H1 (cell line): ENCODE data around the gene S100PBP. TPM values are rescaled to one million over a fixed set of nuclear protein-coding genes. Genes with fewer than 3 reads are reported as not detected.

Experiments
- CTCF ChIA-PET: fragments of 300-600 bp; sonication (Branson Sonifier 250); formaldehyde crosslinking; loops from one replicate; lab custom pipeline; 2021; ENCODE audit not compliant: partially characterized antibody; lab: Charles Lee
- POLR2A ChIA-PET: fragments of 300-600 bp; sonication (Branson Sonifier 250); formaldehyde crosslinking; loops from one replicate; lab custom pipeline; 2021; ENCODE audit warnings: inconsistent platforms; ENCODE audit not compliant: partially characterized antibody; lab: Charles Lee
- DNase-seq, 2 experiments: peaks; one replicate each; pipeline versions ENCODE4 v3.0.0 to v3.0.0-alpha.2; 2010 to 2022; ENCODE audit warnings: low spot score in 2 of 2, low read depth in 1 of 2, mixed read lengths in 1 of 2
- FAIRE-seq: peaks from 2 replicates; lab custom pipeline; 2011; peaks lifted over from hg19 to GRCh38; lab: Jason Lieb, UNC
- H2AFZ ChIP-seq: 2 replicates; pipeline ENCODE4 v1.8.1; 2012; ENCODE audit warnings: low read length, inconsistent platforms
- H2AK5ac ChIP-seq: 2 replicates; pipeline ENCODE4 v1.6.1; 2013; ENCODE audit warnings: low read depth, low read length
- H2BK120ac ChIP-seq: replicated peaks from 2 replicates; pipeline ENCODE3; 2013; ENCODE audit warnings: low read depth, low read length, inconsistent platforms
- H2BK12ac ChIP-seq: 2 replicates; pipeline ENCODE4 v1.6.1; 2013; ENCODE audit warnings: low read depth, low read length
- H2BK15ac ChIP-seq: 2 replicates; pipeline ENCODE4 v1.6.1; 2013; ENCODE audit warnings: low read length
- H2BK20ac ChIP-seq: 2 replicates; pipeline ENCODE4 v1.6.1; 2013; ENCODE audit warnings: low read length
- H2BK5ac ChIP-seq: 2 replicates; pipeline ENCODE4 v1.6.1; 2013; ENCODE audit warnings: low read depth, low read length
- H3K14ac ChIP-seq: 2 replicates; pipeline ENCODE4 v1.6.1; 2013; ENCODE audit warnings: inconsistent platforms; ENCODE audit not compliant: insufficient read length
- H3K18ac ChIP-seq: 2 replicates; pipeline ENCODE4 v1.6.1; 2013; ENCODE audit warnings: low read length; ENCODE audit errors: extremely low read depth
- H3K23ac ChIP-seq: 2 replicates; pipeline ENCODE4 v1.6.1; 2013; ENCODE audit warnings: inconsistent platforms; ENCODE audit not compliant: insufficient read length
- H3K23me2 ChIP-seq: 2 replicates; pipeline ENCODE4 v1.6.1; 2013; ENCODE audit warnings: low read depth, low read length
- H3K27ac ChIP-seq: 2 replicates; pipeline ENCODE4 v1.6.1; 2011; ENCODE audit warnings: low read depth, low read length, inconsistent platforms
- H3K27me3 ChIP-seq, 4 experiments: replicated peaks in 1 of 4; 1 replicate in 1 of 4; 2 replicates in 3 of 4; pipeline versions ENCODE4 v1.6.1 to v1.8.1; 2011 to 2013; ENCODE audit warnings: low read length in 3 of 4, mild to moderate bottlenecking in 3 of 4, inconsistent platforms in 2 of 4, mixed read lengths in 2 of 4, moderate library complexity in 1 of 4; ENCODE audit not compliant: control insufficient read depth in 3 of 4, insufficient read depth in 3 of 4; ENCODE audit errors: extremely low read depth in 1 of 4
- H3K36me3 ChIP-seq, 4 experiments: 2 replicates each; pipeline versions ENCODE4 v1.6.1 to v1.8.1; 2011 to 2013; ENCODE audit warnings: mild to moderate bottlenecking in 4 of 4, low read length in 3 of 4, moderate library complexity in 2 of 4, control low read depth in 1 of 4, inconsistent platforms in 1 of 4; ENCODE audit not compliant: insufficient read depth in 4 of 4, control insufficient read depth in 2 of 4
- H3K4ac ChIP-seq: replicated peaks from 2 replicates; pipeline ENCODE3; 2013; ENCODE audit warnings: low read length, low read depth, mixed read lengths, inconsistent platforms; ENCODE audit not compliant: insufficient read length
- H3K4me1 ChIP-seq, 4 experiments: replicated peaks in 1 of 4; 1 replicate in 1 of 4; 2 replicates in 3 of 4; pipeline versions ENCODE4 v1.6.1 to v1.8.1; 2011 to 2013; ENCODE audit warnings: low read length in 3 of 4, inconsistent platforms in 2 of 4, mixed read lengths in 1 of 4; ENCODE audit not compliant: insufficient read depth in 4 of 4, control insufficient read depth in 3 of 4
- H3K4me2 ChIP-seq, 2 experiments: 2 replicates each; pipeline versions ENCODE4 v1.6.1 to v1.8.1; 2011 to 2013; ENCODE audit warnings: low read depth in 2 of 2, low read length in 2 of 2, control low read depth in 1 of 2, inconsistent platforms in 1 of 2, mild to moderate bottlenecking in 1 of 2; ENCODE audit not compliant: insufficient read depth in 1 of 2
- H3K4me3 ChIP-seq, 4 experiments: fragments of 200-600, 300-600 bp in 1 of 4; sonication (generic), shearing (Covaris generic), sonication (Bioruptor Twin) in 1 of 4; 2 replicates each; pipeline versions ENCODE4 v1.5.1 to v1.8.1; 2011 to 2016; ENCODE audit warnings: low read length in 4 of 4, low read depth in 3 of 4, control low read depth in 2 of 4, inconsistent platforms in 2 of 4, mild to moderate bottlenecking in 2 of 4, mixed read lengths in 1 of 4, moderate library complexity in 1 of 4; ENCODE audit not compliant: insufficient read depth in 2 of 4; ENCODE audit errors: extremely low read depth in 1 of 4
- H3K56ac ChIP-seq: replicated peaks from 2 replicates; pipeline ENCODE3; 2013; ENCODE audit warnings: low read depth, mild to moderate bottlenecking, mixed read lengths, low read length, inconsistent platforms; ENCODE audit not compliant: insufficient read length
- H3K79me1 ChIP-seq: 2 replicates; pipeline ENCODE4 v1.6.1; 2013; ENCODE audit warnings: low read depth, low read length, control low read depth
- H3K79me2 ChIP-seq, 2 experiments: 2 replicates each; pipeline versions ENCODE4 v1.6.1 to v1.8.1; 2012 to 2013; ENCODE audit warnings: low read length in 2 of 2, mild to moderate bottlenecking in 2 of 2, inconsistent platforms in 1 of 2; ENCODE audit not compliant: insufficient read depth in 2 of 2, control insufficient read depth in 1 of 2
- H3K9ac ChIP-seq, 4 experiments: replicated peaks in 1 of 4; 1 replicate in 1 of 4; 2 replicates in 3 of 4; pipeline versions ENCODE4 v1.6.1 to v1.8.1; 2011 to 2013; ENCODE audit warnings: low read depth in 3 of 4, low read length in 3 of 4, control low read depth in 2 of 4, mild to moderate bottlenecking in 2 of 4, moderate library complexity in 2 of 4, inconsistent platforms in 1 of 4; ENCODE audit errors: extremely low read depth in 1 of 4
- H3K9me3 ChIP-seq, 2 experiments: 2 replicates each; pipeline versions ENCODE4 v1.6.1 to v1.8.1; 2012 to 2013; ENCODE audit warnings: mild to moderate bottlenecking in 2 of 2, moderate library complexity in 2 of 2, control low read depth in 1 of 2, inconsistent platforms in 1 of 2, low read depth in 1 of 2, low read length in 1 of 2, mixed read lengths in 1 of 2; ENCODE audit not compliant: insufficient read depth in 2 of 2
- H4K20me1 ChIP-seq, 2 experiments: replicated peaks in 1 of 2; 2 replicates each; pipeline versions ENCODE3 to v1.8.1; 2011 to 2013; ENCODE audit warnings: inconsistent platforms in 2 of 2, low read length in 2 of 2, mild to moderate bottlenecking in 1 of 2; ENCODE audit not compliant: insufficient read depth in 2 of 2, control insufficient read depth in 1 of 2
- H4K5ac ChIP-seq: 2 replicates; pipeline ENCODE4 v1.6.1; 2013; ENCODE audit warnings: low read length, low read depth, mixed read lengths, inconsistent platforms; ENCODE audit not compliant: insufficient read length
- H4K8ac ChIP-seq: 2 replicates; pipeline ENCODE4 v1.8.0; 2013; ENCODE audit warnings: mild to moderate bottlenecking, moderate library complexity, low read length, inconsistent platforms; ENCODE audit not compliant: insufficient read depth; ENCODE audit errors: extremely low read depth
- H4K91ac ChIP-seq: replicated peaks from 2 replicates; pipeline ENCODE3; 2013; ENCODE audit warnings: low read length, mixed read lengths, inconsistent platforms; ENCODE audit not compliant: insufficient read length
- ASH2L ChIP-seq: fragments of 200-600, 300-600 bp; sonication (generic); IDR thresholded peaks from one replicate; pipeline ENCODE4 v1.7.1; 2017; ENCODE audit warnings: low read length
- BRCA1 ChIP-seq: IDR thresholded peaks from 2 replicates; pipeline ENCODE4 v1.6.1; 2012; ENCODE audit warnings: low read depth, low read length, improper control_type of control experiment
- KDM4A ChIP-seq: IDR thresholded peaks from one replicate; pipeline ENCODE4 v1.7.1; 2012; ENCODE audit warnings: low read depth, mild to moderate bottlenecking, moderate library complexity, low read length, inconsistent platforms; ENCODE audit not compliant: severe bottlenecking
- SAP30 ChIP-seq: fragments of 300-600 bp; sonication (generic); IDR thresholded peaks from 2 replicates; pipeline ENCODE4 v1.7.1; 2012; ENCODE audit warnings: low read length, moderate library complexity, mild to moderate bottlenecking, inconsistent platforms; ENCODE audit not compliant: insufficient read depth, insufficient replicate concordance
- WGBS, 2 experiments: shearing (Covaris generic) in 1 of 2; methylation state at CpG; one replicate each; pipeline versions ENCODE4 v1.1.6 to v1.1.7; 2013 to 2015; ENCODE audit warnings: low lambda C conversion rate in 2 of 2, mixed read lengths in 2 of 2, inconsistent platforms in 1 of 2, low coverage in 1 of 2, missing lambda C conversion rate in 1 of 2; ENCODE audit not compliant: insufficient replicate concordance in 2 of 2, insufficient coverage in 1 of 2, insufficient read length in 1 of 2; ENCODE audit errors: extremely low coverage in 1 of 2, missing lambda C conversion rate in 1 of 2; 5-methylcytosine and 5-hydroxymethylcytosine counted together
- polyA plus RNA-seq, 7 experiments: library from polyadenylated mRNA; depleted of rRNA in 3 of 7; stranded (reverse) in 5 of 7; unstranded in 2 of 7; fragments of >200 nt in 5 of 7; fragments of 200-250 nt in 2 of 7; gene quantifications; 1 replicate in 5 of 7; 2 replicates in 1 of 7; 4 replicates in 1 of 7; pipeline versions ENCODE4 v1.2.1 to v1.2.3, GENCODE V29; 2011 to 2013; ENCODE audit warnings: missing spikeins in 2 of 7, mixed read lengths in 2 of 7
- total RNA-seq: library from RNA; stranded (reverse); fragmentation: NEBNext Ultra II Directional; extraction: Animal tissue kit (Norgen Biotek cat#: 25700); gene quantifications from 2 replicates; pipeline ENCODE4 v1.2.1, GENCODE V29; 2021
- TF ChIP-seq, protein P1 (sequence below): IDR thresholded peaks from 2 replicates; pipeline ENCODE4 v1.6.1; 2011; ENCODE audit warnings: low read length, improper control_type of control experiment

The S100PBP gene
- total and polyA plus RNA-seq, 2 of the 8 experiments (the other 6 are each of a cell fraction or from before 2014, with no cell fraction given), result 43.8 to 68.3 TPM

DNA sequence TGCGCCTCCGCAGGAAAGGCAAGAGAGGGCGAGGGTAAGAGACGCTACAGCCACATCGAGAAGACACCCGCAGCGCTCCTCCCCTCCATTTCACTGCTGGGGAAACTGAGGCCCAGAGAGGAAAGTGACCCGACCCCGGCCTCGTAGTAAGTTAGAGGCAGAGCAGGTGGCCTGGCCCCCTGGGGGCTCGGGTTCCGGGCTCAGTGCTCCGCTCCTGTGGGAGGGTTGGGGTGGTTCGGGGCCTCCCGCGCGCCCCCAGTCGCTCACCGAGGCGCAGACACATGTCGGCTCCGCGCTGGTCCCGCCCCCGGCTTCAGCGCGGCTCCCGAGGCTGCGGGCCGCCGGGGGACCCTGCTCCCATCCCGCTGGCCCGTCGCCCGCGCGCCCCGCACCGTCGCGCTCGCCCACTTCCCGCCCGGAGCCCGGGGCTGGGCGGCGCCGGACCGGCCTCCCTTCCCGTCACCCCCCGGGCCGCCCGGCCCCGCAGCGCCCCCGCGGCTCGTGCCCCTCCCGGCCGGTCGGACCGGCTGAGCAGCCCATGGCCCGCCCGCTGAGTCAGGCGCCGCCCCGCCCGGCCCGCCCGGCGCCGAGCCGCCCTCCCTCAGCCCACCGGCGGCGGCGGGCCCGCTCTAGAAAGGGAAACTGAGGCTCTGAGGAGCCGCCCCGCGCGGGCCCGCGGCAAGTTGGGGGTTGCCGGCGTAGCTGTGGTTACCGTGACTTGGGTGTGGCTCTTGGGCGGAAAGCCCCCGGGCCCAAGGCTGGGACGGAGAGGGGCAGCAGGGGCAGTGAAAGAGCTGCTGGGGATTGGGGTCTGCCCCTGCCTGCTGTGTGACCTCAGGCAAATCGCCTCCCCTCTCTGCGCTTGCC lies 83.7 kb downstream of the S100PBP start, which contains the start of gene TMEM54:
Gene TMEM54, minus strand, starts transcription at position 434 of the 867 bp plus-strand sequence. Its CDS starts 151 bp downstream, at position 283.
- peaks cover 0 to 11% (median 8%) of the 10 kb centered on the region in 4 experiments; a peak in 6 of 7 replicates for H3K4me1 ChIP-seq
- H4K5ac ChIP-seq, result no peak within 1 kb of the TSS
- no peak within 1 kb of the TSS for H3K14ac ChIP-seq
- WGBS, 2 experiments, result 5% methylated on average over 32 of the region's 92 CpGs; no CpG with 5 or more reads in 1 of the 2 experiments
- H3K79me1 ChIP-seq, result no peaks in the 10 kb centered on the region
- peak within 1 kb of the TSS; percentile 72; the same call in 1 of the 2 replicates for H2BK15ac ChIP-seq
- peak within 1 kb of the TSS; percentile 38 to 67 (median 42) for H3K4me3 ChIP-seq
- peak within 1 kb of the TSS; percentile 28 for H4K8ac ChIP-seq
- no peak within 1 kb of the TSS for H3K23ac ChIP-seq
- peak within 1 kb of the TSS; percentile 73 to 83 for H3K4me2 ChIP-seq
- H2AK5ac ChIP-seq, result peak within 1 kb of the TSS; percentile 75; the same call in 1 of the 2 replicates
- peak within 1 kb of the TSS; percentile 84 for H2AFZ ChIP-seq
- DNase-seq (peak in 1 of 2 experiments; percentile 69), FAIRE-seq (no peak)
- peak within 1 kb of the TSS; percentile 48; the same call in 1 of the 2 replicates for H3K18ac ChIP-seq
- H2BK5ac ChIP-seq, result no peak within 1 kb of the TSS
- H3K79me2 ChIP-seq, result no peaks in the 10 kb centered on the region
- no peaks in the 10 kb centered on the region for H3K36me3 ChIP-seq
- POLR2A ChIA-PET, result no interaction called here
- H2BK120ac ChIP-seq, result no peak within 1 kb of the TSS
- peak within 1 kb of the TSS; percentile 56 for H4K91ac ChIP-seq
- no peaks in the 10 kb centered on the region for H3K9me3 ChIP-seq
- no peak within 1 kb of the TSS for H2BK20ac ChIP-seq
- H3K9ac ChIP-seq, result no peak within 1 kb of the TSS; a peak in 1 of 7 replicates
- H3K56ac ChIP-seq, result no peak within 1 kb of the TSS
- peaks cover 11% of the 10 kb centered on the region; the same call in 1 of the 2 replicates for H3K23me2 ChIP-seq
- H3K4ac ChIP-seq, result peak within 1 kb of the TSS; percentile 24
- peak within 1 kb of the TSS; percentile 68; the same call in 1 of the 2 replicates for H2BK12ac ChIP-seq
- CTCF ChIA-PET, result interaction anchor here (1.3 to 16.6 kb wide), 5 partner anchors 9 to 185 kb away, joined by 3 to 382 read pairs (median 7); partner anchors contain the start of genes FNDC5 and HPCA
- H3K27me3 ChIP-seq, result peaks cover 14 to 40% (median 34%) of the 10 kb centered on the region in 4 experiments
- H3K27ac ChIP-seq, result no peak within 1 kb of the TSS
- peaks cover 2 to 4% of the 10 kb centered on the region in 2 experiments for H4K20me1 ChIP-seq
- TF ChIP-seq ASH2L (no peak), SAP30 (no peak), BRCA1 (no peak), KDM4A (peak; percentile 38)
- TF ChIP-seq, protein P1, sequence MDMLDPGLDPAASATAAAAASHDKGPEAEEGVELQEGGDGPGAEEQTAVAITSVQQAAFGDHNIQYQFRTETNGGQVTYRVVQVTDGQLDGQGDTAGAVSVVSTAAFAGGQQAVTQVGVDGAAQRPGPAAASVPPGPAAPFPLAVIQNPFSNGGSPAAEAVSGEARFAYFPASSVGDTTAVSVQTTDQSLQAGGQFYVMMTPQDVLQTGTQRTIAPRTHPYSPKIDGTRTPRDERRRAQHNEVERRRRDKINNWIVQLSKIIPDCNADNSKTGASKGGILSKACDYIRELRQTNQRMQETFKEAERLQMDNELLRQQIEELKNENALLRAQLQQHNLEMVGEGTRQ, result no peak
